8988T (cell line): ENCODE measurements around the gene ERFE.
"Not testable (repeated sequence)": the region's sequence is repeated elsewhere in the genome, so short reads cannot be mapped to it uniquely, and the experiment has no call there.

Experiments
- DNase-seq: peaks from one replicate; pipeline ENCODE4 v3.0.0; 2011

ERFE gene

DNA sequence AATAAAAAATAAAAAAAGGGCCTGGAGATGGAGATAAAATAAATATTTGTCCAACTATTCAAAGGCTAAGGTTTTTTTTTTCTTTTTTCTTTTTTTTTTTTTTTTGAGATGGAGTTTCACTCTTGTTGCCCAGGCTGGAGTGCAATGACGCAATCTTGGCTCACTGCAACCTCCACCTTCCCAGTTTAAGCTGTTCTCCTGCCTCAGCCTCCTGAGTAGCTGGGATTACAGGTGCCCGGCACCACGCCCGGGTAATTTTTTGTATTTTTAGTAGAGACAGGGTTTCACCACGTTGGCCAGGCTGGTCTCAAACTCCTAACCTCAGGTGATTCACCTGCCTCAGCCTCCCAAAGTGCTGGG is 12.3 kb downstream of the ERFE start:
- not testable (repeated sequence) for DNase-seq

DNA sequence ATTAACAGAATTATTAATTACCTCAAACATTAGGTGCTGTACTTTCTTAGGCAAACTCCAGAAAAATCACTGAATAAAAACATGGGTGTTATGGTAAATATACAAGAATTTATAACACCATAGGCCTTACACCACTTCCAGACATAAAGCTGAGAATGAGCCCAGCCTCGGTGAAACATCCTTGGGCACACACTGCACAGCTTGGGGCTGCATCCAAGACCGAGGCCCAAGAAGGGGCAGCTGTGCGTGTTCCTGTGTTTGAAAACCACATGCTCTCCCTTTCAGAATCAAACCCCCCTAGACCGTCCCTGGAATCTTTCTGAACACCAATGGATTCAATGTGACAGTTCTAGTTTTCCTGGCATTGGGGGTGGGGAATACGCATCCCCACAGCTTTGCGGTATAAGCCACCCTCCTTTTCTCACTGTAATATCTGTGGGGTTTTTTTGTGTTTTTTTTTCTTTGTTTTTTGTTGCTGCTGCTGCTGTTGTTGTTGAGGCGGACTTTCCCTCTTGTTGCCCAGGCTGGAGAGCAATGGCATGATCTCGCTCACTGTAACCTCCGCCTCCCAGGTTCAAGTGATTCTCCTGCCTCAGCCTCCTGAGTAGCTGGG is 12.9 kb downstream of the ERFE start:
- no peak for DNase-seq

- DNase-seq: no peak
These were observed 13.7 kb downstream of the ERFE start for GRCh38 chr2:238172439-238172838.

- no peak for DNase-seq
These were observed 14.9 kb downstream of the ERFE start for GRCh38 chr2:238173692-238174091.

- no peak for DNase-seq
These were observed 15.5 kb downstream of the ERFE start for GRCh38 chr2:238174291-238174690.

DNA sequence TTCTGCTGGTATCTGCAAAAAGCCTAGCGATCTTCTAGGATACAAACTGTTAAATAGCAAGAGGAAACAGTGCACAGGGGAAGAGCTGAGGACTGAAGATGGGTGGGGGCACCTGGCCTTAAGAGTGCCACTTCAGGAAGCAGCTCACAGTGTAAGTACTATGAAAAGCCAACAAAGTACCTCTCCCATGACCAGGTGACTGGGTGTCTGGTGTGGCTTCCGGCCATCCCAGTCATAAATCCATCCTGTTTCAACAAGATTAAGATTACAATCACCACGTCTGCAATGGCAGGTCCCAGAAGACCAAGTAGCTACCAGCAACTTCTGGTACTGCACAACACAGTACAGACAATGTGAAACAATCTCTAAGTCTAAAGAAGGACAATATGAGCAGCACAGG is 15.9 kb downstream of the ERFE start:
- no peak for DNase-seq

DNA sequence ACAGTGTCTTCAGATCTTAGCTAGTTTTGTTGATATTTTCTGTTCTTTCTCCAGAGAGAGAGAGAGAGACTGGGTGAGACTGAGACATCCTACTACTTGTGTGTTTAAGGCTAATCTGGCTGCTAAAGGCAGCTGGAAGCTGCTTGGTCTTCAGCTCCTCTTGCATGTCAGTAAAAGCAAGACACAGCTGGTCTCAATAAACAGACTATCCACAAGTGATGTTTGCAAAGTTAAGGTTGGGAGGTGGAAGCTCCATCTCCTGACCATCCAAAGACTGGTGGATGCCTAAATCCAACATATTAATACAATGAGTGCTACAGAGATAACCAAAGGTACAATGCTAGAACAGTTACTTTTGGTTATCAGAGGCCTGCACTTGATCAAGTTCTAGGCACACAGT is 17.8 kb downstream of the ERFE start:
- DNase-seq: no peak

- no peak for DNase-seq
These were observed 21.8 kb downstream of the ERFE start for GRCh38 chr2:238180554-238180953.

GRCh38 chr2:238182362-238182761 is 23.6 kb downstream of the ERFE start:
- DNase-seq: no peak

DNA sequence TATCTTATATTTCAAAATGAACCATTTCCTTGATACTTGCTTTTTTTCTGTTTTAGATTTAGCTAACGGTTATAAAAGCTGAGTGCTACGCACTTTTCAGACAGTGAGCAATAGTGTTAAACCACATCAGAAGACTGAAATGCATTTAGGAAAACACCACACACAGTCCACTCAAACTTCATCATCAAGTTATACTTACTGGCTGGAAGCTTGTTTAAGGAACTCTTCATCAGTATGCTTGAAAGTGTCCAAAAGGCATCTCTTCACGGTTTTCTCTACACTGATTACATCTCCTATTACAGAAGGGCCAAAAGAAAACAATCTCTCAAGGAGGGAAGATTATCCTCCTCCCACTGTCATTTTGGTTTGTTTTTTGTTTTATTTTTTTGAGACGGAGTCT is 25.1 kb downstream of the ERFE start:
- no peak for DNase-seq

DNA sequence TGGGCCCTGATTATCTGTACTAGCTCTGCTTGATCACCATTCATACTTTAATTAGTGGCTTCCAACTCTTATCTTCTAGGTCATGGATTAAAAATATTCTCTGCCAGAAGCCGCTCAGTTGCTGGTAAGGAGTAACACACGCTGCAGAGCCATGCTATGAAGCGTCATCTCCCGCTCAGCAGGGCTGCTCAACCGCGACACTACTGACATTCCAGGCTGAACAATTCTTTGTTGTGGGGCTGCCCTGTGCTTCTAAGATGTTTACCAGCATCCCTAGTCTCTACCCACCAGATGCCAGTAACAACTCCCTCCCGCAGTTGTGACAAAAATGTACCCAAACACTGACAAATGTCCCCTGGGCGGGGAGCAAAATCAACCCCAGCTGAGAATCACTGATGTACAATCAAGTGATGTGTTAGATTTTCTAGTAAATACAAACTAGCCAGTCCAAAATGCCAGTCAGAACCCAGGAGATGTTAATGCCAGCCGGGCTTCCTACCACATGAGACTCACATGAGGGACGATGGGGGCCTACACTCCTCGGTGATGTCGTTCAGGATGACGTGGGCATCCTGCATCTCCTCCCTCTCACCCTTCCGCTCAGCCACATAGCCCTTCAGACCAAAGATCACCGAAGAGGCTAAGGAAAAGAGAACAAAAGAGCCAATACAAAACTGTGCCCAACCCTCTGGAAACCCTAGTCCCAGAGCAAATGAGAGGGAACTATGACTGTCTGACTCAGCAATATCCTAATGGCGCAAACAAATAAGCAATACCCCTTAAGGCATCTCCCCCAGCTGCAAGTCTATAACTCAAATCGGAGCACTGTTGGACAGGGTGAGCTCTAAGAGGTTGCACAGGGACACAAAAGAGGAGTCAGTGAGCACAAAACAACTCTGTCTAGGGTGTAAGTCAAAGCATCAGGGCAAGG is 29.1 kb downstream of the ERFE start:
- no peak for DNase-seq

- DNase-seq: no peak
These were observed 31.7 kb downstream of the ERFE start for GRCh38 chr2:238190445-238190844.

DNA sequence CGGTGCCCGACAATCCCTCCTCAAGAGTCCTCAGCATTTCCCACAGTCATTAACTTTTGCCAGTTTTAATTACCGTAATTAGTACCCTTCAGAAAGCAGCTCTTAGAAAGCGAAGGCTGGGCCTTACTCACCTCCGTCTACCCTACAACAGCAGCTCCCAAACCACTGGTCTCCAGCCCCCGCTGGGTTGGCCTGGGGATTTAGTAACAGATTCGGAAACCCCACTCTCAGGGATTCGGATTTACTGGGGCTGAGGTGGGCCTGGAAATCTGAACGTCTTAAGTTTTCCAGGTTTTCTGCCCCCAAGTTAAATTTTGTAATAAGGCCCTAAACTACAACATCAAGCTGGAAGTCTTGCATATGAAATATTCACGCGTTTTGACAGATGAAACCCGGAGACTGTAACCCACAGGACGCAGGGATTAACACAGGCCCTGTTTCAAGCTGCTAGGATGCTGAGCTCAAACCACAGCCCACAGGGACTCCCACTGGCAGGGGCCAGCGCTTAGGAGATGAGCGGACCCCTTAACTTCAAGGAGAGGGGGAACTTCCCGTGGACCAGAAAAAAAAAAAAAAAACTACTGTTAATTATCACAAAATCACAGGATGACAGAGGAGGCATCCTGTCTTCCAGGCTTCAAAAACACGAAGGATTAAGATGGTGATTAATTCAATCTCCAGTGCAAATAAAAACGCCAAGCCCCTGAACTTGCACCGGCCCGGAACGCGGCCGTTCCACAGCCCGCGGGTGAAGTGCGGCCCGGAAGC is 43.7 kb downstream of the ERFE start:
- no peak for DNase-seq

DNA sequence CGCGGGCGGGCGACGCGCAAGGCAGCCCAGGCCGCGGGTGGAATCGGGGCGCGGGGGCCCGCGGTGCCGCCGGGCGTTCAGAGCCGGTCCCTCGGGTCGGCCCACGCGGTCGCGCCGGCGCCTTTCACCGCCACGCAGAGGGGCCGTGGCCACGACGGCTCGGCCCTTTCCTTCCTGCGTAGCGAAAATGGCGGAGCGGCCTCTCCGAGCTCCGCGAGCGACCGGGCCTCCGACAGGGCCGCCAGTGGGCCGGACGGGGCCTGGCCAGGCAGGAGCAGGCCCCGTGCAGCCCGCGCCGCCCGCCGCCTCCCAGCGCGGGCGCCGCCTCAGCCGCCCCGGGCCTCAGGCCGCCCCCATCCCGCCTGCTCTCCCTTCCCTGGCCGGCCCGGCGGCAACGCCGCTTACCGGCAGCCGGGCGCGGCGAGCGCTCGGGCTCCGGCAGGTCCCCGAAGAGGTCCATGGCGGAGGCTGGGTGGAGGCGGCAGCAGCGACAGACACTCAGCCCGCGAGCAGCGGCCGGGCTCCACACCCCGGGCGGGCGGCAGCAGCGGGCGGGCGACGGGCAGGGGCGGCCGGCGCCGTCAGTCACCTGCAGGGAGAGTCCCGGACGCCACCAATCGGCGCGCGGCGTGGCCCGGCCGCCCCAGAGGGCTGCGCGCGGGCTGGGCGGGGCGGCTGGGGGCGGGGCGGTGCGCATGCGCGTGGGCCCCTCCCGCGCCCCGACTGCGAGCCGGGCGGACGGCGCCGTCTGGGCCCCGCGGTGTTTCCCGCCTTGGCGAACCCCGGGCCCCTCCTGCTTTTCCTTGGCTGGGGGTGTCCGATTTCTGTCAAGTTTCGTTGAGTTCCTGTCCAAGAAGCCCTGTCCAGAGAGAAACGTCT is 44.6 kb downstream of the ERFE start, which contains the start of gene ILKAP:
TSS of gene ILKAP (minus strand) at position 602 of the 879 bp plus-strand sequence. CDS start at position 460, 142 bp downstream.
- peak; percentile 100 for DNase-seq

GRCh38 chr2:238203973-238204683 is 45.4 kb downstream of the ERFE start:
- DNase-seq: no peak

DNA sequence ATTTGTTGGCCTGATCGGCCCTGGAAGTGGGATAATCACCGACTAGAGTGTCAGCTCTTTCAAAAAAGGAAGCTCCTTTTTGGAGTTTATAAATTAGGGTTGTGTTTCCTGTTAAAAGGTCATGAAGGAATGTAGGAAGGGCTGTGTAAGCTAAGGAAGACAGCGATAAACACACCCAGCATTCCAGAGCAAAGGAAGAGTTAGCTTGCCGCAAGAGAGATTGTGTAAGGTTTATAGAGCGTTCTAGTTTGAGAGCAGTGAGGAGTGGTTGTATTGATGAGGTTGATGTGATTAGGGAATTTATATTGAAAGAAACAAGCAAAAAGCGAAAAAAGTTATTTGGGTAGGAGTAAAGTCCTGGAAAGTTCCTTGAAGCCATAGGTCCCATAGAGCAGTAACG is 48.2 kb downstream of the ERFE start:
- no peak for DNase-seq

- no peak for DNase-seq
These were observed 57.9 kb downstream of the ERFE start for GRCh38 chr2:238216651-238217184.
